GM19351 (cell line): ENCODE results near the gene VHLL.
A peak's percentile ranks its signal among the peaks of the same experiment; 100 is the strongest.

Experiments
- ATAC-seq: cut with Tn5 transposase; IDR thresholded peaks from one replicate; pipeline ENCODE4 v1.9.1; 2021; ENCODE audit warnings: mild to moderate bottlenecking, moderate library complexity; ENCODE audit not compliant: unreplicated experiment

Gene VHLL

GRCh38 chr1:156291226-156292061 is 7.7 kb downstream of the VHLL start:
- ATAC-seq = no peak

DNA sequence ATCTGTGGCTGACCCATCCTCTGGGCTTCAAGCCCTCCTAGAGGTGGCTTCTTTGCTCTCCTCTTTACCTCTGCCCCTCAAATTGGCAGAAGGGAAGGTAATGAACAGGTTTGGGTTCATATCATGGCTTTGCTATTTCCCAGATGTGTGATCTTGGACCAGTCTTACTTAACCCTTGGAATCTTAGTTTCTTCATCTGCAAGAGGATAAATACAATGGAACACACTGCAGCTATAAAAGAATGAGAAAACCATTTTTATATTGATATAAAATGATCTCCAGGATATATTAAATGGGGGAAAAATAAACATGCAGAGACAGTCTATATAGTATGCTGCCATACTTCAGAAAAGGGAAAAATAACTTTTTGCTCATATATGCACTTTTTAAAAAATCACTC is 9.2 kb downstream of the VHLL start:
- ATAC-seq = no peak

GRCh38 chr1:156286061-156286460 is 13.0 kb downstream of the VHLL start:
- no peak for ATAC-seq

GRCh38 chr1:156285437-156285836 is 13.7 kb downstream of the VHLL start:
- no peak for ATAC-seq

GRCh38 chr1:156284757-156285156 is 14.3 kb downstream of the VHLL start:
- no peak for ATAC-seq

DNA sequence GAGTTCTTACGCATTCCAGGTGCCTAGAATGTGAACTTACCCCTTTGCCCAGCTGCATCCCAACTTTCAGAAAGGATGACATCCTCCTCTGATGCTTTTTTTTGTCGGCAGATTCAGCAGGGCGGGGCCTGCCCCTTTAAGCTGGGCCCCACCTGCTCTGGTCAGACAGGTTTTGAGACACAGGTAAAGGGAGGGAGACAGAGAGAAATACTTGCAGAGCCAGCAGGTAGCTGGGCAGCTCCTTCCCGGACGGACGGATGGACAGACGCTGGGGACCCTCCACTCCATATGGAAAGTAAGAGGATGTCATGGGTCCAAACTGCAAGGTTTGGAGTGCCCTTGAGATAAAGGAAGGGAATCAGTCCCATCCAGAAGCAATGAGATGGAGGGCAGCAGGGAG is 15.0 kb downstream of the VHLL start, which contains the start of gene TMEM79:
Gene TMEM79 (plus strand): TSS at position 214 of the 400 bp plus-strand sequence. CDS start 902 bp downstream, outside the sequence.
- ATAC-seq = no peak

DNA sequence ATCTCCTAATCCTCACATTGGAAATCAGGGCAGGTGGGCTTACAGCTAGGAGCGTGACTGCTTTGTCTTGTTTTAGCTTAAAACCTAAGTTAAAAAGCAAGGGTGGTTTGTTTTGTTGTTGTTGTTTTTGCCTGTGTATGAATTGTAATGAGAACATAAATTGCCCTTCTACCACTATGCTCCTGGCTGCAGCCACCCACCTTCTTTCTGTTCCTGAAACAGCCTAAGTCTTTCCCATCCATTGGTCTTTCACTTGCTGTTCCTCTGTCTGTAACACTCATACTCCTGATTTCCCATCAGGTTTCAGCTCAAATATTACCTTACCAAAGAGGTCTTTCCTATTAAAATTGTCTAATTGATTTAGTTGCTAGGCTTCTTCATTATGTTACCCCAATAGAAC is 15.6 kb downstream of the VHLL start:
- ATAC-seq = no peak

GRCh38 chr1:156282479-156283222 is 16.5 kb downstream of the VHLL start, which contains the start of gene SMG5:
Gene SMG5 (minus strand): TSS chr1:156282825. CDS start chr1:156282680, 145 bp downstream.
- ATAC-seq = peak; percentile 78

DNA sequence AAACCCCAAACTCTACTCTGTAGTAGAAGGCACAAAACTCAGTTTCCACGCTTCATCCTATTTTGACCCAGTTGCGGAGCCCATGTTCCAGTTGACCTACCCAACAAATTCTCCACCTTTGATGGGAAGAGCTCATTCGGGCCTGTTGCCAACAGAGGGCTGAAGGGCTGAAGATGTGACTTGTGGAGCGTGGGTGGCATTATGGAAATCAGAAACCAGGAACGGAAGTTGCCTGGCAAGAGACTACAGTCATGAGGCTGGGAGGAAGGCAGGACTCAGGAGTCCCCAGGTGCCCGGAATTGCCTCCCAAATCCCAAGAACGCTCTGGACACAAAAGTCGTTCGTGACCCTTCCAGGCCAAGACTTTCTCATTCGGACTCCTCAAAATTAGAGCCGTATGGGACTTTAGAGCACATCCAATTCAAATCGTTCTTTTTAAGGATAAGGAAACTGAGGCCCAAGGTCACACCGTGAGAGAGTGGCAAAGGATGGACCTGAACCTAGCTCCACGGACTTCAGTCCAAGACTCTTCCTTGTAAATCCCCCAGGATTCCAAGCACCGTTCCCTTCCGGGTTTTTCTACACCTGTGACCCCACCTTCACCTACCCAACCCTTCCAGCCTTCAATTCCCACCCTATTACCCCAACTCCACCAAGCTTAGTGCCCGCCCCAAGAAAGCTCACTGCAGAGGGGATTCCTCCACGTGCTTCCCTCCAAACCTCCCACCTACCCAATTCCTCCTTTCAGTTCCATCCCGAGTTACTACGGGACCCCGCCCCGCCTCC is 17.2 kb downstream of the VHLL start:
- peak; percentile 3 for ATAC-seq

- peak; percentile 55 for ATAC-seq
Measured at GRCh38 chr1:156281281-156281680, 17.8 kb downstream of the VHLL start.

DNA sequence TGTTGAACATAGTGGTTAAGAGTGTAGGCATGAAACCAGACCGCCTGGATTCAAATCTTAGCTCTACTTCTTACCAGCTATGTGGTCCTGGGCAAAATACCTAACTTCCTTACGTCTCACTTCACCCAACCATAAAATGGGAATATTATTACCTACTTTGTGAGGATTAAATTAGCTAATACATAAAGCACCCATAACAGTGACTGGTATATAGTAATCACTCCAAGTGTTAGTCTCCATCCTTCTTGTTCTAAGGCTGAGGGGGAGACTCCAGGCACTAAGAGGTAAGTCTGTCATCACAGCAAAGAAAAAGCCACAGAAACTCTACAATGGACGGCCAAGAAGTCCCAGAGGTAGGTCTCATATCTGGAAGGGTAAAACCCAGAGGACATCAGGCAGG is 19.3 kb downstream of the VHLL start:
- ATAC-seq = no peak

GRCh38 chr1:156276966-156277381 is 22.1 kb downstream of the VHLL start:
- ATAC-seq = no peak

DNA sequence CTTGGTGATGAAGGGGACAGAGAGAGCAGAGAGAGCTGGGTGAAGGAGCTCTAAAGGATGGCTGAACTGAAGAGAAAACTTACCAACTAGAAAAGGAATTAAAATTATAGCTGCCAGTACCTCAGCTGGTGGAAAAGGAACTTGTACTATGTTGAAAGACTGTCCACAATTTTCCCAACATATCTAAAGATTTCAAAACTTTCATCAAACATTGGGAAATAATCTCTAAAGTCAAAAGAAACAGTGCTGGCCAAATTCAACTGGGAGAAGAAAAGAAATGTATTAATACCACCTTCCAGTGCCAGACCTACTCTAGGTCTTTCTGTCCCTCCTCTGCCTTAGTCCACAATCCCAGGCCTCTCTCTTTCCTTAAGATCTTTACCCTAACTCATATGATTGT is 22.6 kb downstream of the VHLL start:
- no peak for ATAC-seq

- ATAC-seq = no peak
Measured at GRCh38 chr1:156270314-156270713, 28.8 kb downstream of the VHLL start.

- ATAC-seq = no peak
Measured at GRCh38 chr1:156268336-156268735, 30.8 kb downstream of the VHLL start.

DNA sequence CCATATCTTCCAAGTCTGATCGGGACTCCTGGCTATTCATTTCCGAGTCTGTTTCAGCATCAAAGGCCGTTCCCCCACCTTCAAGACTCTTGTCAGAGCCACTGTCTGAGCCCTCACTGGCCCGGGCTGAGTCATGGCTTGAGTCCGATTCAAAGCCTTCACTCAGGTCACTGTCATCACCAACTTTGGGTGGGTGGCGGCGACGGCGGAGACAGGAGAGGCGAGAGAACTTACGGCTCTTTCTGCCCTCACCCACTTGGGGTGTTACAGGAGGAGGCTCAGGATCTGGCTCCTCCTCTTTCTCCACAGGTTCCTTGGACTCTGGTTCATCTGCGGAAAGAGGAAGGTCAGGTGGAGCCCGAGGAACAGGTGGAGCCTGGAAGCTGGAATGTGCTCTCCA is 33.1 kb downstream of the VHLL start:
- ATAC-seq = no peak

GRCh38 chr1:156263288-156263655 is 35.8 kb downstream of the VHLL start:
- no peak for ATAC-seq

- ATAC-seq = no peak
Measured at GRCh38 chr1:156262461-156263287, 36.4 kb downstream of the VHLL start.

- ATAC-seq = no peak
Measured at GRCh38 chr1:156260896-156261295, 38.2 kb downstream of the VHLL start.

DNA sequence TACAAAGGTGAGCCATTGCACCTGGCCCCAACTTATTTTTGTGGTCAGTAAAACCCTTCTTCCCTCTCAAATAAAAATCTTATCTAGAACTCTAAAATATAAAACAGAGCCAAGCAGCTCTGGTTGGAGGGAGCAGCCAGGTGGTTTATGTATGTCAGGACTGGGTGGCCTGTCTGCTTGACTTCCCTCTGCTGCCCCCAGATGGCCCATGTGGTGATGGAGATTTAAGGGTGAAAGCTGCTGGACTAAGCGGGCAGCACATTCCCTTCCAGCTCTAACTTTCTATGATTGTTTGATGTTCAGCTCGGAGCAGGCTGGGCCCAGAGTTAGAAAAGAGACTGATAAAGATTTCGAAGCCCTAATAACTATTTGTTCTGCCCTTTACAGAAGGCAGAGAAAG is 39.3 kb downstream of the VHLL start:
- no peak for ATAC-seq
